B cell (primary cell): ENCODE measurements around the gene PDS5A.
"Not testable (repeated sequence)": the region's sequence is repeated elsewhere in the genome, so short reads cannot be mapped to it uniquely, and the experiment has no call there.

Experiments used
- CTCF ChIP-seq: fragments of 200-600 bp; IDR thresholded peaks from one replicate; pipeline ENCODE4 v1.8.0; 2022; ENCODE audit warnings: antibody characterized with exemption, mild to moderate bottlenecking
- EZH2 ChIP-seq: IDR thresholded peaks from 2 replicates; pipeline ENCODE4 v1.6.1; 2012; ENCODE audit warnings: borderline replicate concordance, low read depth, mild to moderate bottlenecking, moderate library complexity, low read length; ENCODE audit not compliant: insufficient read depth, poor library complexity, severe bottlenecking

- TF ChIP-seq CTCF, EZH2: not testable (repeated sequence)
These were observed 46.3 kb upstream of the PDS5A start for GRCh38 chr4:40024049-40024448.
